Adipocyte (in vitro differentiated cells): ENCODE measurements around the gene OXTR.
A peak's percentile ranks its signal among the peaks of the same experiment; 100 is the strongest.

Experiments used
- DNase-seq: peaks from one replicate; pipeline ENCODE4 v3.0.0-alpha.2; 2015; ENCODE audit warnings: low read depth
- H3K27me3 ChIP-seq: replicated peaks from 2 replicates; pipeline ENCODE4 v1.7.0; 2013; ENCODE audit warnings: mild to moderate bottlenecking, low read length, moderate library complexity; ENCODE audit not compliant: control insufficient read depth, insufficient read depth
- H3K36me3 ChIP-seq: 2 replicates; pipeline ENCODE4 v1.7.0; 2013; ENCODE audit warnings: low read length, mild to moderate bottlenecking, moderate library complexity; ENCODE audit not compliant: control insufficient read depth, insufficient read depth, severe bottlenecking
- H3K4me1 ChIP-seq: 2 replicates; pipeline ENCODE4 v1.7.0; 2013; ENCODE audit warnings: mild to moderate bottlenecking, low read length, moderate library complexity; ENCODE audit not compliant: control insufficient read depth, insufficient read depth
- H3K4me3 ChIP-seq: 2 replicates; pipeline ENCODE4 v1.7.0; 2013; ENCODE audit warnings: mild to moderate bottlenecking, low read length, moderate library complexity
- H3K9ac ChIP-seq: 2 replicates; pipeline ENCODE4 v1.7.0; 2013; ENCODE audit warnings: mild to moderate bottlenecking, low read length, moderate library complexity
- H3K9me3 ChIP-seq: 2 replicates; pipeline ENCODE4 v1.7.0; 2013; ENCODE audit warnings: mild to moderate bottlenecking, low read length, moderate library complexity; ENCODE audit not compliant: control insufficient read depth

Gene OXTR

DNA sequence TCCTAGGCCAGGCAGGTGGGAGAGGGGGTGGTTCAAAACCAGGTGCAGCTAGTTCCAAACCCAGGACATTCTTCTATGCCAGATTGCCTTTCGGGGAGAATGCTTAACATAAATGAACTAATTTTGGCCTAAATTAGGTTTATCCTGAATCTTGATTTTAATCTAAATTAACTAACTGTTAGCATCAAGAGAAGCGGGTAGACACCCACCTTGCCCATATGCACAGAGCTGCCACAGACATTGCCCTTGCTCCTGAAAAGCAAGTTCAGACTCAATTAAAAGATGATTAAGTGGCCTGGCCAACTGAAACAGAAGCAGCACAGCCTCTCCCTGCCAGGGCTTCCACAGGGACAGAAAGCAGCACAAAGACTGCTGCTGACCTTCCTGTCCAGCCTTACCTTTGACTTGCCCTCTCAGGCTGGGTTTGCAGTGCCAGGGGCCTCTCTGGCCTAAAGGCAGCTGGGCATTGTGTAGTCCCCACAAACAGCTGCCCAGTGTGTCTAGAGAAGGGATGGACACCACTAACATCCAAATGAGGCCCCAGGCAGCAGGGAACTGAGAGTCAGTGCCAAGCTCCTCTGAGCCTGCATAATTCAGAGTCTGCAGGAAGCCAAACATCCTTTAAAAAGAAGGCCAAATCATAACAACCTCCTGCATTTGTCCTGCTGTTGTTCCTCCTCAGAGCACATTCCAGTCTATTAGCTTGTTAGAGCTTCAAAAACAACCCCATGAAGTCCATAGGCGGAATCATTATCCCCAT lies 15.4 kb upstream of the OXTR start:
- no peaks in the 10 kb centered on the region for H3K36me3 ChIP-seq
- H3K4me1 ChIP-seq, result peaks cover 10% of the 10 kb centered on the region
- DNase-seq, result peak; percentile 26
- no peak overlapping the region for H3K9ac ChIP-seq
- H3K27me3 ChIP-seq, result no peaks in the 10 kb centered on the region
- no peak overlapping the region for H3K4me3 ChIP-seq
- peaks cover 19% of the 10 kb centered on the region for H3K9me3 ChIP-seq

DNA sequence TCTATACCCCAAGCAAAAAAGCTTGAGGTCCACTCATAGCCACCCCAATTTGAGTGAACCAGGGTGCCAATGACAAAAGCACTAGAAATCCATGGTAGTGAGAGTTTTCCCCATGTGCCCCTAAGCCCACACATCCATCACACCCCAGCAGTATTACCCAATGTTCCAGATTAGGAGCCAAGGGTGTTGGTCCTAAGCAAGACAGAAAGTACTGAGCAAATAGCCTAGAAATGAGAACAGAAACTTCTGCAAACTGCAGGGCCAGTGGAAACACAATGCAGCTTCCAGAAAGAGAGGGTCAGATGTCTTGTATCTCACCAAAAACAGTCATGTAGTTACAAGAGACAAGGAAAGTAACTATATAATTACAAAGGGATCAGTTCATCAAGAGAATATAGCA lies 10.9 kb upstream of the OXTR start:
- Histone ChIP-seq H3K9me3 (no peaks in the 10 kb centered on the region), H3K4me3 (no peak overlapping the region), H3K27me3 (peaks cover 10% of the 10 kb centered on the region), H3K36me3 (no peaks in the 10 kb centered on the region), H3K4me1 (peaks cover 18% of the 10 kb centered on the region), H3K9ac (no peak overlapping the region)
- no peak for DNase-seq

- no peak overlapping the region for H3K9ac ChIP-seq
- H3K9me3 ChIP-seq, result no peaks in the 10 kb centered on the region
- no peaks in the 10 kb centered on the region for H3K36me3 ChIP-seq
- H3K4me1 ChIP-seq, result peaks cover 25% of the 10 kb centered on the region
- H3K27me3 ChIP-seq, result peaks cover 10% of the 10 kb centered on the region
- no peak for DNase-seq
- H3K4me3 ChIP-seq, result no peak overlapping the region
Measured at GRCh38 chr3:8778475-8778874, 9.1 kb upstream of the OXTR start.

- no peak for DNase-seq
- Histone ChIP-seq H3K9ac (no peak overlapping the region), H3K36me3 (no peaks in the 10 kb centered on the region), H3K4me1 (peaks cover 25% of the 10 kb centered on the region), H3K9me3 (no peaks in the 10 kb centered on the region), H3K27me3 (peaks cover 10% of the 10 kb centered on the region), H3K4me3 (no peak overlapping the region)
Measured at GRCh38 chr3:8777978-8778267, 8.5 kb upstream of the OXTR start.

- no peak for DNase-seq
- H3K4me1 ChIP-seq, result peaks cover 25% of the 10 kb centered on the region
- H3K9me3 ChIP-seq, result no peaks in the 10 kb centered on the region
- no peak overlapping the region for H3K9ac ChIP-seq
- H3K27me3 ChIP-seq, result peaks cover 10% of the 10 kb centered on the region
- no peaks in the 10 kb centered on the region for H3K36me3 ChIP-seq
- no peak overlapping the region for H3K4me3 ChIP-seq
Measured at GRCh38 chr3:8777201-8777977, 8.0 kb upstream of the OXTR start.

DNA sequence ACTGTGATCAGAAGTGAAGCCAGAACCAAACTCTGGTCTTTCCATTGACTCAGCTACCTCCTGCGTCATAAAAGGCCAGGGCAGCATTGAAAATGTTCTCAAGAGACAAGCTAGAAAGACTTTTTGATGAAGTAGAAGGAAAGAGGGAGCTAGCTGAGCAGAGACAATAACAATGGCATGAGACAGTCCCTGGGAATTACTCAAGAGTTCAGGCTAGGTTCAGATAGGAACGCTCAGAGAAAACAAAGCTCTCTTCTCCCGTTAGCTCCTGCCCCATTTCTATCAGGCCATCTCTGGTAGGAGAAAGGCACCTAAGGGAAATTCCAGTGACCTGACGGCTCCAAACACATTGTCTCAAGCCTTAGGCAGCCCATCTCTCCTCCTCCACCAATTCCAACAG lies 7.0 kb upstream of the OXTR start:
- peaks cover 10% of the 10 kb centered on the region for H3K27me3 ChIP-seq
- H3K36me3 ChIP-seq, result no peaks in the 10 kb centered on the region
- H3K9me3 ChIP-seq, result no peaks in the 10 kb centered on the region
- DNase-seq, result peak; percentile 77
- no peak overlapping the region for H3K9ac ChIP-seq
- no peak overlapping the region for H3K4me3 ChIP-seq
- peaks cover 25% of the 10 kb centered on the region for H3K4me1 ChIP-seq

DNA sequence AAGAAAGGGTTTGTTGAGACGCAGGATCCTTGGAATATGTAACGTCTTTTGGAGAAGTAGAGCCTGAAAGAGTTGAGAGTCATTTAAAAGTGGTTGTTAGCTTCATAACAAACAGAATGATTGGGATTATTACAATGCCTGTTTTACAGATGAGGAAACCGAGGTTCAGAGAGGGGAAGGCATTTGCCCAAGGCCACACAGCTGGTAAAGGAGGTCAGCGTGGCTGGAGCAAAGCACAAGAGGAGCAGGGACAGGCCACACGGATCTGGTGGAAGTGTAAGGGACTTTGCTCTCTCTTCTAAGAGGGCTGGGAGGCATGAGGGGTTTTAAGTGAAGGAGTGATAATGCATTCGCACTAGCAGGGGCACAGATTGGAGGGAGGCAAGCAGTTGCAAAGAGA lies 6.2 kb upstream of the OXTR start:
- Histone ChIP-seq H3K9ac (no peak overlapping the region), H3K27me3 (peaks cover 10% of the 10 kb centered on the region), H3K9me3 (no peaks in the 10 kb centered on the region), H3K4me1 (peaks cover 22% of the 10 kb centered on the region), H3K4me3 (no peak overlapping the region), H3K36me3 (no peaks in the 10 kb centered on the region)
- no peak for DNase-seq

DNA sequence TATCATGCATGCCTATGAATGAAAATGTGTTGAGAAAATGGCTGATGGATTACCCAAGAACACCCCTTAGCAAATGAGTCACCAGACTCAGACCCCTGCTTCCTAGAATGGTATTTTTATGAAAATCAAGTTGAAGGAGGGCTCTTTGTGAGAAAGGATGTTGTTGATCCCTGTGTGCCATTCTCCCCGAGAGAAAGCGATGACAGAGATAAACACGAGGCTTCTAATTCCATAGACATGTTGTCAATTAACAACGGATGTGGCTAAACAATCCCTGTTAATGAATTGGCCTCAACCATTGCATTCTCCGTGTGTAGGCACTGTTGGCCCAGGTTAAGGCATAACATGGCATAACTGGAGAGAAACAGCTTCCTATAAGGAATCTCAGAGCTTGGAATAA lies 5.8 kb upstream of the OXTR start:
- Histone ChIP-seq H3K36me3 (no peaks in the 10 kb centered on the region), H3K9me3 (no peaks in the 10 kb centered on the region), H3K4me3 (no peak overlapping the region), H3K27me3 (peaks cover 10% of the 10 kb centered on the region), H3K9ac (no peak overlapping the region), H3K4me1 (peaks cover 18% of the 10 kb centered on the region)
- DNase-seq, result no peak

GRCh38 chr3:8773941-8774542 lies 4.6 kb upstream of the OXTR start:
- no peak overlapping the region for H3K9ac ChIP-seq

DNA sequence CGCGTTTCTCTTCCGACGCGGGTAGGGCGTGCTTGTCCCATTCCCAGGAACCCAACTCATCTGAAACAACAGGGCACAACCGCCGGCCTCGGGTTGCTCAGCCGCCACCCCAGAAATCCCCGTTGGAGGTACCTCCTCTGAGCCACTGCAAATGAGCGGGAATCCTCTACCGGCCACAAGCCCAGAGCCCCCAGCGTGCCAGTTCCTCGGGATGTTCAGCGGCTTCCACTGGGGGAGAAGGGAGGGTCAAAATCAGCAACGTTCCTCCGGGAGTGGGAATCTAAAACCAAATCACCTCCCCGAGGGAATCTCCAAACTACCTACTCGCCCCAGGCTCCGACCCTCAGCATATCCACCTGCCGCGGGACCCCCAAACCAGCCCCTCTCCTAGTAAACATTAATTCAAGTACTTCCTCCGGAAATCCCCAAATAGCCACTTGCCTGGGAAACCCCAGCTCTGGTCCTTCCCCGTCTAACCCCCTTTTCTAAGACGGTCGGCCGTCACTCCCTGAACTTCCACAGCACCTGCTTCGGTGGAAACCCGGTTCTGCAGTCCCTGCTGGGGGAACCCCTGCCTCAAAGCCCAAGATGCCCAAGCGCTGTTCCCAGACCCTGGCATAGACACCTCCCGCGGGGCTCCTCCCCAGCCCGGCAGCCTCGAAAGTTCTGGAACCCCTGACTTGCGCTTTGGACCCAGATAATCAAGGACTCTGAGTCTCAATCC lies 887 bp downstream of the OXTR start:
- H3K4me3 ChIP-seq, result peak overlapping the region; percentile 81
- H3K9me3 ChIP-seq, result no peaks in the 10 kb centered on the region
- peaks cover 4% of the 10 kb centered on the region for H3K27me3 ChIP-seq
- no peaks in the 10 kb centered on the region for H3K36me3 ChIP-seq
- H3K9ac ChIP-seq, result peak overlapping the region; percentile 72
- DNase-seq, result peak; percentile 38
- H3K4me1 ChIP-seq, result peaks cover 22% of the 10 kb centered on the region

More at GRCh38 chr3:8773941-8774542, 4.6 kb upstream of the OXTR start:
- Histone ChIP-seq H3K4me3 (no peak overlapping the region), H3K36me3 (no peaks in the 10 kb centered on the region), H3K27me3 (peaks cover 10% of the 10 kb centered on the region), H3K9me3 (no peaks in the 10 kb centered on the region), H3K4me1 (peaks cover 21% of the 10 kb centered on the region)
- DNase-seq, result no peak
